Ovary (tissue), 3 donors: ENCODE measurements around the gene LRRD1.

Experiments
- CTCF ChIP-seq, 3 donors: fragments of 450-650 bp in 2 of 3; fragments of 200-600 bp in 1 of 3; IDR thresholded peaks; one replicate each; pipeline versions ENCODE4 v1.5.1 to v1.8.0; 2016 to 2022; ENCODE audit warnings: antibody characterized with exemption in 3 of 3, mild to moderate bottlenecking in 1 of 3
- EP300 ChIP-seq: sonication (generic); formaldehyde crosslinking; IDR thresholded peaks from one replicate; pipeline ENCODE4 v1.6.1; 2017; ENCODE audit warnings: antibody characterized with exemption
- donor health status: DM: no; HTN: no; CAD: no.

GRCh38 chr7:92121681-92122080 lies 57.3 kb downstream of the LRRD1 start:
- TF ChIP-seq CTCF (IDR thresholded peaks at IDR 0.05) (no peak), EP300 (no peak)
